ENCODE data around the gene KRTAP20-1. TPM values are rescaled to one million over a fixed set of nuclear protein-coding genes. Genes with fewer than 3 reads are reported as not detected.

Gene KRTAP20-1
- total RNA-seq, 1 donor from 2014 or later, result not detected

DNA sequence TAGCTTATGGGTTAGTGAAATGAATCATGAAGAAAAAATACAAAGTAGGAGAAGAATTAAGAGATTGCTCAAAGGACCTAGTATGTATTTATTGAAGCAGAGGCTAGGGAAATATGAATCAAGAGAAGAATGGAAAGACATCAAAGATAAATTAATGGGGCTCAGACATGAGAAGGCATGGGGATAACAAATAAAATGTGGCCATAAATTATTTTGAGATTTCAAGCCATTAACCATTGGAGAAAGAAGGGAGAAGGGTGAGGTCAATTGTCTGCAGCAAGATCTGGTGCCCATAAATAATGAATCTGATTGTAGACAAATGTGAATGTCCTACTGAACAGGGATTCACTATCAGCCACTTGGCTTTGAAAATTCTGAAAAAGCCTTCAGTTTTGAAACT is 36.7 kb downstream of the KRTAP20-1 start:
- ATAC-seq, result no peak

Other genes with a start within 250 kb of the KRTAP20-1 start
- not detected for gene KRTAP13-2, start 244.2 kb upstream of the KRTAP20-1 start, total RNA-seq
- gene KRTAP13-1, start 220.4 kb upstream of the KRTAP20-1 start, total RNA-seq, result not detected
- not detected for gene KRTAP13-3, start 190.5 kb upstream of the KRTAP20-1 start, total RNA-seq
- gene KRTAP13-4, start 186.2 kb upstream of the KRTAP20-1 start, total RNA-seq, result not detected
- not detected for gene KRTAP15-1, start 176.2 kb upstream of the KRTAP20-1 start, total RNA-seq
- not detected for gene KRTAP19-1, start 136.1 kb upstream of the KRTAP20-1 start, total RNA-seq
- gene KRTAP19-2, start 129.0 kb upstream of the KRTAP20-1 start, total RNA-seq, result not detected
- not detected for gene KRTAP19-3, start 124.4 kb upstream of the KRTAP20-1 start, total RNA-seq
- gene KRTAP19-4, start 119.3 kb upstream of the KRTAP20-1 start, total RNA-seq, result not detected
- not detected for gene KRTAP19-5, start 114.3 kb upstream of the KRTAP20-1 start, total RNA-seq
- gene KRTAP19-6, start 74.6 kb upstream of the KRTAP20-1 start, total RNA-seq, result not detected
- not detected for gene KRTAP19-7, start 55.1 kb upstream of the KRTAP20-1 start, total RNA-seq
- not detected for gene KRTAP22-2, start 26.0 kb upstream of the KRTAP20-1 start, total RNA-seq
- gene KRTAP6-3, start 24.0 kb upstream of the KRTAP20-1 start, total RNA-seq, result not detected
- gene KRTAP6-2, start 17.5 kb upstream of the KRTAP20-1 start, total RNA-seq, result not detected
- not detected for gene KRTAP22-1, start 15.3 kb upstream of the KRTAP20-1 start, total RNA-seq
- not detected for gene KRTAP6-1, start 2.5 kb upstream of the KRTAP20-1 start, total RNA-seq
- not detected for gene KRTAP20-4, start 4.2 kb downstream of the KRTAP20-1 start, total RNA-seq
- not detected for gene KRTAP20-2, start 18.8 kb downstream of the KRTAP20-1 start, total RNA-seq
- not detected for gene KRTAP20-3, start 26.4 kb downstream of the KRTAP20-1 start, total RNA-seq
- gene KRTAP21-3, start 102.4 kb downstream of the KRTAP20-1 start, total RNA-seq, result not detected
- gene KRTAP21-2, start 130.8 kb downstream of the KRTAP20-1 start, total RNA-seq, result not detected
- not detected for gene KRTAP21-1, start 139.0 kb downstream of the KRTAP20-1 start, total RNA-seq
- gene KRTAP8-1, start 196.8 kb downstream of the KRTAP20-1 start, total RNA-seq, result not detected
- not detected for gene KRTAP7-1, start 213.3 kb downstream of the KRTAP20-1 start, total RNA-seq